Left ventricle myocardium inferior (tissue), 1 donor: ENCODE data around the gene ASCC2. TPM values are rescaled to one million over a fixed set of nuclear protein-coding genes. Genes with fewer than 3 reads are reported as not detected.
A peak's percentile ranks its signal among the peaks of the same experiment; 100 is the strongest.
"Not testable (repeated sequence)": the region's sequence is repeated elsewhere in the genome, so short reads cannot be mapped to it uniquely, and the experiment has no call there.

Experiments
- DNase-seq: peaks from one replicate; pipeline ENCODE4 v3.0.0-alpha.2; 2020
- H3K27ac ChIP-seq: fragments of 200-600 bp; replicated peaks from 2 replicates; pipeline ENCODE4 v1.8.0; 2021
- H3K27me3 ChIP-seq: fragments of 200-600 bp; 2 replicates; pipeline ENCODE4 v1.8.0; 2021; ENCODE audit warnings: low read depth
- H3K36me3 ChIP-seq: fragments of 200-600 bp; 2 replicates; pipeline ENCODE4 v1.8.0; 2021
- H3K4me1 ChIP-seq: fragments of 200-600 bp; 2 replicates; pipeline ENCODE4 v1.8.0; 2021
- H3K4me3 ChIP-seq: fragments of 200-600 bp; 2 replicates; pipeline ENCODE4 v1.8.0; 2021; ENCODE audit warnings: mild to moderate bottlenecking, moderate library complexity
- H3K9me3 ChIP-seq: fragments of 200-600 bp; replicated peaks from 2 replicates; pipeline ENCODE4 v1.8.0; 2021
- CTCF ChIP-seq: fragments of 200-600 bp; IDR thresholded peaks from 2 replicates; pipeline ENCODE4 v1.8.0; 2021; ENCODE audit warnings: antibody characterized with exemption, mild to moderate bottlenecking, borderline replicate concordance
- intact Hi-C: fragments of 100-400 bp; cut with micrococcal nuclease; formaldehyde crosslinking; loops from one replicate; pipeline ENCODE4 v1.11.0; 2022
- total RNA-seq: library from RNA; stranded (reverse); fragmentation: NEBNext Ultra II Directional; extraction: Animal tissue kit (Norgen Biotek cat#: 25700); gene quantifications from one replicate; pipeline ENCODE4 v1.2.1, GENCODE V29; 2021
- donor health status: DM: no; HTN: yes; CAD: no; lungs with severe emphysema.

The ASCC2 gene
- total RNA-seq, 1 donor from 2014 or later = 34.7 TPM

GRCh38 chr22:29842172-29842571, 4.1 kb upstream of the ASCC2 start:
- Histone ChIP-seq H3K36me3 (no peaks in the 10 kb centered on the region), H3K4me1 (peaks cover 12% of the 10 kb centered on the region), H3K27me3 (no peaks in the 10 kb centered on the region), H3K27ac (no peak overlapping the region), H3K4me3 (no peak overlapping the region), H3K9me3 (peaks cover 5% of the 10 kb centered on the region)
- no peak for DNase-seq
- intact Hi-C loops = no loop called here
- no peak for TF ChIP-seq CTCF

GRCh38 chr22:29840498-29840897, 2.4 kb upstream of the ASCC2 start:
- no peak for DNase-seq
- H3K27me3 ChIP-seq = no peaks in the 10 kb centered on the region
- H3K36me3 ChIP-seq = no peaks in the 10 kb centered on the region

GRCh38 chr22:29839039-29839438, 965 bp upstream of the ASCC2 start:
- Histone ChIP-seq H3K4me1 (peaks cover 39% of the 10 kb centered on the region), H3K9me3 (no peaks in the 10 kb centered on the region), H3K27ac (peak overlapping the region; percentile 84), H3K36me3 (peaks cover 7% of the 10 kb centered on the region), H3K27me3 (no peaks in the 10 kb centered on the region), H3K4me3 (no peak overlapping the region)
- no peak for DNase-seq
- intact Hi-C loops = no loop called here
- TF ChIP-seq CTCF = no peak

More at GRCh38 chr22:29840498-29840897, 2.4 kb upstream of the ASCC2 start:
- TF ChIP-seq CTCF = no peak
- Histone ChIP-seq H3K4me1 (peaks cover 26% of the 10 kb centered on the region), H3K27ac (no peak overlapping the region), H3K9me3 (no peaks in the 10 kb centered on the region), H3K4me3 (no peak overlapping the region)
- intact Hi-C loops = no loop called here

- H3K9me3 ChIP-seq = no peaks in the 10 kb centered on the region
- intact Hi-C loops = no loop called here
- H3K36me3 ChIP-seq = peaks cover 11% of the 10 kb centered on the region
- TF ChIP-seq CTCF = no peak
- peak overlapping the region; percentile 84 for H3K27ac ChIP-seq
- no peak for DNase-seq
- H3K27me3 ChIP-seq = no peaks in the 10 kb centered on the region
- peak overlapping the region; percentile 78 for H3K4me3 ChIP-seq
- peaks cover 43% of the 10 kb centered on the region for H3K4me1 ChIP-seq
These were observed 504 bp upstream of the ASCC2 start for GRCh38 chr22:29838599-29838956.

- intact Hi-C loops, H3K27me3 ChIP-seq, H3K27ac ChIP-seq, H3K9me3 ChIP-seq, DNase-seq: not testable (repeated sequence)
- H3K4me1 ChIP-seq = peaks cover 60% of the 10 kb centered on the region
- peaks cover 24% of the 10 kb centered on the region for H3K36me3 ChIP-seq
- peak overlapping the region; percentile 78 for H3K4me3 ChIP-seq
These were observed 1.2 kb downstream of the ASCC2 start for GRCh38 chr22:29836791-29837370.

- Histone ChIP-seq H3K4me3 (no peak overlapping the region), H3K36me3 (peaks cover 39% of the 10 kb centered on the region), H3K27me3 (no peaks in the 10 kb centered on the region), H3K9me3 (no peaks in the 10 kb centered on the region), H3K4me1 (peaks cover 79% of the 10 kb centered on the region), H3K27ac (peak overlapping the region; percentile 83)
- no peak for TF ChIP-seq CTCF
- intact Hi-C loops = no loop called here
- no peak for DNase-seq
These were observed 4.0 kb downstream of the ASCC2 start for GRCh38 chr22:29834046-29834445.
